Measurements from ENCODE around the gene MYRF.

- TF ChIP-seq CTCF (optimal IDR thresholded peaks at IDR 0.05 in 1 of 3, IDR thresholded peaks at IDR 0.05 in 1 of 3, conservative IDR thresholded peaks at IDR 0.05 in 1 of 3; ENCODE audit: extremely low read depth in 1 of 3, insufficient read depth in 2 of 3, low read length in 3 of 3) (no peak), EZH2 (IDR thresholded peaks at IDR 0.05; ENCODE audit: low read length) (no peak)
Measured at GRCh38 chr11:61764606-61765260, 12.3 kb downstream of the MYRF start.

Data from keratinocyte (primary cell).